ENCODE results near the gene BLVRB.
"Not testable (repeated sequence)": the region's sequence is repeated elsewhere in the genome, so short reads cannot be mapped to it uniquely, and the experiment has no call there.

The BLVRB gene

GRCh38 chr19:40428197-40428596 lies 37.3 kb downstream of the BLVRB start:
- not testable (repeated sequence) for DNase-seq (ENCODE audit: low read depth); H3K4me3 ChIP-seq (ENCODE audit: low read depth, low read length)

GRCh38 chr19:40425450-40426287 lies 39.9 kb downstream of the BLVRB start, which contains the start of gene SERTAD1:
Gene SERTAD1, minus strand, starts transcription at chr19:40425992. Its CDS starts 2,446 bp downstream, at chr19:40423546.
- peak; percentile 97 for DNase-seq (ENCODE audit: low read depth)
- H3K4me3 ChIP-seq (ENCODE audit: low read depth, low read length) = peak within 1 kb of the TSS; percentile 59

GRCh38 chr19:40424637-40425449 lies 40.7 kb downstream of the BLVRB start:
- peak overlapping the region; percentile 59 for H3K4me3 ChIP-seq (ENCODE audit: low read depth, low read length)
- no peak for DNase-seq (ENCODE audit: low read depth)

- no peak for DNase-seq (ENCODE audit: low read depth)
- H3K4me3 ChIP-seq (ENCODE audit: low read depth, low read length) = peak overlapping the region; percentile 59
Observed at GRCh38 chr19:40423938-40424337, 41.6 kb downstream of the BLVRB start.

GRCh38 chr19:40422748-40423566 lies 42.6 kb downstream of the BLVRB start:
- H3K4me3 ChIP-seq (ENCODE audit: low read depth, low read length) = no peak overlapping the region
- DNase-seq (ENCODE audit: low read depth) = no peak

GRCh38 chr19:40421993-40422747 lies 43.4 kb downstream of the BLVRB start:
- H3K4me3 ChIP-seq (ENCODE audit: low read depth, low read length) = no peak overlapping the region
- no peak for DNase-seq (ENCODE audit: low read depth)

- peak overlapping the region; percentile 62 for H3K4me3 ChIP-seq (ENCODE audit: low read depth, low read length)
- no peak for DNase-seq (ENCODE audit: low read depth)
Observed at GRCh38 chr19:40420766-40421765, 44.5 kb downstream of the BLVRB start.

- no peak for DNase-seq (ENCODE audit: low read depth)
- H3K4me3 ChIP-seq (ENCODE audit: low read depth, low read length) = peak overlapping the region; percentile 62
Observed at GRCh38 chr19:40420451-40420765, 45.1 kb downstream of the BLVRB start.

GRCh38 chr19:40419780-40420179 lies 45.8 kb downstream of the BLVRB start:
- DNase-seq (ENCODE audit: low read depth) = no peak
- H3K4me3 ChIP-seq (ENCODE audit: low read depth, low read length) = no peak overlapping the region

- H3K4me3 ChIP-seq (ENCODE audit: low read depth, low read length) = no peak overlapping the region
- DNase-seq (ENCODE audit: low read depth) = no peak
Observed at GRCh38 chr19:40419066-40419612, 46.4 kb downstream of the BLVRB start.

- no peak overlapping the region for H3K4me3 ChIP-seq (ENCODE audit: low read depth, low read length)
- DNase-seq (ENCODE audit: low read depth) = no peak
Observed at GRCh38 chr19:40418040-40418439, 47.5 kb downstream of the BLVRB start.

GRCh38 chr19:40417643-40417981 lies 47.9 kb downstream of the BLVRB start:
- no peak overlapping the region for H3K4me3 ChIP-seq (ENCODE audit: low read depth, low read length)
- DNase-seq (ENCODE audit: low read depth) = no peak

GRCh38 chr19:40416918-40417642 lies 48.5 kb downstream of the BLVRB start:
- no peak for DNase-seq (ENCODE audit: low read depth)

GRCh38 chr19:40415768-40416167 lies 49.8 kb downstream of the BLVRB start:
- no peak for DNase-seq (ENCODE audit: low read depth)
- no peak overlapping the region for H3K4me3 ChIP-seq (ENCODE audit: low read depth, low read length)

More at GRCh38 chr19:40416918-40417642, 48.5 kb downstream of the BLVRB start:
- H3K4me3 ChIP-seq (ENCODE audit: low read depth, low read length) = no peak overlapping the region

GRCh38 chr19:40414542-40415535 lies 50.7 kb downstream of the BLVRB start:
- no peak for DNase-seq (ENCODE audit: low read depth)
- H3K4me3 ChIP-seq (ENCODE audit: low read depth, low read length) = no peak overlapping the region

- no peak within 1 kb of the TSS for H3K4me3 ChIP-seq (ENCODE audit: low read depth, low read length)
- DNase-seq (ENCODE audit: low read depth) = no peak
Observed at GRCh38 chr19:40413291-40413845, 52.2 kb downstream of the BLVRB start, which contains the start of gene PRX. Gene PRX, minus strand, starts transcription at chr19:40413378. Its CDS starts 5,446 bp downstream, at chr19:40407932.
